Loucy (cell line): ENCODE measurements around the gene SCMH1.

Source experiments
- CTCF ChIP-seq: fragments of 200-600 bp; sonication (generic); conservative IDR thresholded peaks from 2 replicates; pipeline ENCODE4 v1.5.1; 2014; ENCODE audit warnings: mild to moderate bottlenecking, antibody characterized with exemption, low read length
- EZH2phosphoT487 ChIP-seq: fragments of 200-600 bp; IDR thresholded peaks from 2 replicates; pipeline ENCODE4 v1.6.1; 2018; ENCODE audit warnings: antibody characterized with exemption, mild to moderate bottlenecking, moderate library complexity, borderline replicate concordance

GRCh38 chr1:41135196-41135947 lies 106.7 kb downstream of the SCMH1 start:
- no peak for TF ChIP-seq CTCF
- TF ChIP-seq EZH2phosphoT487, result no peak
